ENCODE data around the gene MLN.

Gene MLN

DNA sequence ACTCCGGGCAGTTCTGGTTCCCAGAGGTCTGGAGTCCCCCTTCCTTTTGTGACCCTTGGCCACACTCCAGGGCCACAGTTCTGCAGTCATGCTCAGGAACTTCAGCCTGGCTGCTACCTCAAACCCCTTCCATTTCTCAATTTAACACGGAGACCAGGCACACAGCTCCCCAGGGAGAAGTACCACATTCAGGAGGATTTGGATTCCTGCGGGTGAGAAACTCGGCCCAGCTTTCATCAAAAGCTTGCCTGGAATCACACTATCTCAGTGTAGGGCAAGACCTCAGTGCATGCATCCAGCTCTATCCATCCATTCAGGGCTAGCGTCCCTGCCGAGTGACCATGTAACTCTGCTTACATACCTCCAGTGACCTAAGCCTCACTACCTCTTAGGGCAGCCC is 40.3 kb downstream of the MLN start:
- Histone ChIP-seq H3K36me3 (ENCODE audit: insufficient read depth, low read length) (no peaks in the 10 kb centered on the region), H3K9ac (ENCODE audit: low read depth, low read length, poor library complexity, severe bottlenecking) (no peak overlapping the region), H3K27me3 (ENCODE audit: insufficient read depth, low read length, poor library complexity, severe bottlenecking) (no peaks in the 10 kb centered on the region), H2AFZ (ENCODE audit: low read length) (no peak overlapping the region), H3K9me2 (replicated peaks; ENCODE audit: low read depth, low read length) (no peaks in the 10 kb centered on the region), H3K4me1 (ENCODE audit: insufficient read depth, low read length, poor library complexity, severe bottlenecking) (peaks cover 22% of the 10 kb centered on the region), H4K20me1 (ENCODE audit: insufficient read depth, low read length, poor library complexity, severe bottlenecking) (no peaks in the 10 kb centered on the region), H3K4me3 (ENCODE audit: low read length, poor library complexity, severe bottlenecking) (no peak overlapping the region), H3K9me3 (ENCODE audit: insufficient read depth, low read depth, low read length) (no peaks in the 10 kb centered on the region), H3K4me2 (ENCODE audit: low read depth, low read length, poor library complexity, severe bottlenecking) (no peak overlapping the region), H3F3A (ENCODE audit: low read depth) (no peaks in the 10 kb centered on the region), H3K79me2 (ENCODE audit: insufficient read depth, low read length) (no peaks in the 10 kb centered on the region)
- TF ChIP-seq EZH2phosphoT487 (IDR thresholded peaks at IDR 0.05; ENCODE audit: borderline replicate concordance): no peak
- TF ChIP-seq, protein P1, sequence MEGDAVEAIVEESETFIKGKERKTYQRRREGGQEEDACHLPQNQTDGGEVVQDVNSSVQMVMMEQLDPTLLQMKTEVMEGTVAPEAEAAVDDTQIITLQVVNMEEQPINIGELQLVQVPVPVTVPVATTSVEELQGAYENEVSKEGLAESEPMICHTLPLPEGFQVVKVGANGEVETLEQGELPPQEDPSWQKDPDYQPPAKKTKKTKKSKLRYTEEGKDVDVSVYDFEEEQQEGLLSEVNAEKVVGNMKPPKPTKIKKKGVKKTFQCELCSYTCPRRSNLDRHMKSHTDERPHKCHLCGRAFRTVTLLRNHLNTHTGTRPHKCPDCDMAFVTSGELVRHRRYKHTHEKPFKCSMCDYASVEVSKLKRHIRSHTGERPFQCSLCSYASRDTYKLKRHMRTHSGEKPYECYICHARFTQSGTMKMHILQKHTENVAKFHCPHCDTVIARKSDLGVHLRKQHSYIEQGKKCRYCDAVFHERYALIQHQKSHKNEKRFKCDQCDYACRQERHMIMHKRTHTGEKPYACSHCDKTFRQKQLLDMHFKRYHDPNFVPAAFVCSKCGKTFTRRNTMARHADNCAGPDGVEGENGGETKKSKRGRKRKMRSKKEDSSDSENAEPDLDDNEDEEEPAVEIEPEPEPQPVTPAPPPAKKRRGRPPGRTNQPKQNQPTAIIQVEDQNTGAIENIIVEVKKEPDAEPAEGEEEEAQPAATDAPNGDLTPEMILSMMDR (conservative IDR thresholded peaks at IDR 0.05; ENCODE audit: low read length): no peak

DNA sequence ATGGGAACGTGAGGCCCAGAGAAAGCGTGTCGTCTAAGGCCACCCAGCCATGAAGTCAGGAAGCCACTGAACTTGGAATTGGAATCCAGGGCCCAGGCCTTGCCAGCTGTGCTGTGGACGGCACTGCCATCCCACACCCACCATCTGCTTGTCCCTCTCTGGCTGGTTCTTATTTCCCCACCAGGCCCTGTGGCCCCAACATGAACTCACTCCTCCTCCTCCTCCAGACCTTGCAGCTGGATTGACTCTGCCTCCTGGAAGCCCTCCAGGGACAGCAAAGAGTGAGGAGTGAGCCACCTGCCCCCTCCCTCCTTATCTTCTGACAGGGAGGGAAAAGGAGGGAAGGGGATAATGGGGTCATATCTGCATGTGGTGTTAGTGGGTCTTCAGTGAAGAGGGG is 41.1 kb downstream of the MLN start:
- Histone ChIP-seq H3K36me3 (ENCODE audit: insufficient read depth, low read length) (no peaks in the 10 kb centered on the region), H3K4me1 (ENCODE audit: insufficient read depth, low read length, poor library complexity, severe bottlenecking) (peaks cover 22% of the 10 kb centered on the region), H3K79me2 (ENCODE audit: insufficient read depth, low read length) (no peaks in the 10 kb centered on the region), H3K4me2 (ENCODE audit: low read depth, low read length, poor library complexity, severe bottlenecking) (no peak overlapping the region), H3K9ac (ENCODE audit: low read depth, low read length, poor library complexity, severe bottlenecking) (no peak overlapping the region), H3K9me3 (ENCODE audit: insufficient read depth, low read depth, low read length) (no peaks in the 10 kb centered on the region), H3F3A (ENCODE audit: low read depth) (no peaks in the 10 kb centered on the region), H3K9me2 (replicated peaks; ENCODE audit: low read depth, low read length) (no peaks in the 10 kb centered on the region), H4K20me1 (ENCODE audit: insufficient read depth, low read length, poor library complexity, severe bottlenecking) (no peaks in the 10 kb centered on the region), H3K4me3 (ENCODE audit: low read length, poor library complexity, severe bottlenecking) (no peak overlapping the region), H2AFZ (ENCODE audit: low read length) (no peak overlapping the region), H3K27me3 (ENCODE audit: insufficient read depth, low read length, poor library complexity, severe bottlenecking) (no peaks in the 10 kb centered on the region)
- TF ChIP-seq, protein P1 (conservative IDR thresholded peaks at IDR 0.05; ENCODE audit: low read length): no peak
- no peak for TF ChIP-seq EZH2phosphoT487 (IDR thresholded peaks at IDR 0.05; ENCODE audit: borderline replicate concordance)

DNA sequence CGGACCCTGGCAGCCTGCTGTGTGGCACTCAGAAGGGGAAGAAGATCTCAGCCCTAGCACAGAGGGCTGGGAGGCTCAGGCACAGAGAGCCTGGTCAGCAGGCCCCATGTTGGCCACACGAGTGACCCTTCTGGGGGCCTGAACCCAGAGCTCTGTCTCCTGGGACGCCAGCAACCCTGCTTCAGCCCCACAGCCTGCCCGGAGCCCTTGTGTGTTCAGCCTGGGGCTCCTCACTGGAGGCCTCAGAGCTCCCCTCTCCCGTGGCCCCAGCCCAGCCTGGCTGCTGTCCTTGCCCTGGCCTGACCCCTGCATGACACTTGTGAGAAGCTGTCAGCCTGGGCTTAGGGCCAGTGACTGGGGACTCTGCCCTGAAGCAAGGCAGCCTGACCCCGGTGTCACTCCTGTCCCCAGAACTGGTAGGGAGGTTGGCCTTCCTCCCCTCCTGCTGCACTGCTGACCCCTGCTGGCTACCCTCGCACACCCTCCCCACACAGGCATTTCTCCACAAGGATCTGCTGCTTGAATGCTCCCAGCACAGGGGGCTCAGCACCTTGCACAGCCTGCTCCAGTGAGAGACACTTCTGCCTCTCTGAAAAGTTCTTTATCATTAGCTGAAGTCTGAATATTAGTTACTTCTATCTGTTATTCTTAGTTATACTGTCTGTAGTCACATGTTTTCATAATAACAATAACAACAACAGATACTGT is 41.7 kb downstream of the MLN start:
- Histone ChIP-seq H3K36me3 (ENCODE audit: insufficient read depth, low read length) (no peaks in the 10 kb centered on the region), H4K20me1 (ENCODE audit: insufficient read depth, low read length, poor library complexity, severe bottlenecking) (no peaks in the 10 kb centered on the region), H3F3A (ENCODE audit: low read depth) (no peaks in the 10 kb centered on the region), H3K4me3 (ENCODE audit: low read length, poor library complexity, severe bottlenecking) (no peak overlapping the region), H2AFZ (ENCODE audit: low read length) (0 out of 2 replicates have a peak overlapping the region, but pooled peaks have one; percentile 22), H3K9ac (ENCODE audit: low read depth, low read length, poor library complexity, severe bottlenecking) (peak overlapping the region; percentile 68), H3K9me3 (ENCODE audit: insufficient read depth, low read depth, low read length) (no peaks in the 10 kb centered on the region), H3K27me3 (ENCODE audit: insufficient read depth, low read length, poor library complexity, severe bottlenecking) (no peaks in the 10 kb centered on the region), H3K4me2 (ENCODE audit: low read depth, low read length, poor library complexity, severe bottlenecking) (no peak overlapping the region), H3K9me2 (replicated peaks; ENCODE audit: low read depth, low read length) (no peaks in the 10 kb centered on the region), H3K4me1 (ENCODE audit: insufficient read depth, low read length, poor library complexity, severe bottlenecking) (peaks cover 22% of the 10 kb centered on the region), H3K79me2 (ENCODE audit: insufficient read depth, low read length) (no peaks in the 10 kb centered on the region)
- no peak for TF ChIP-seq EZH2phosphoT487 (IDR thresholded peaks at IDR 0.05; ENCODE audit: borderline replicate concordance)
- TF ChIP-seq, protein P1 (conservative IDR thresholded peaks at IDR 0.05; ENCODE audit: low read length): peak; percentile 87
